Mesothelial cell of epicardium (in vitro differentiated cells): ENCODE results near the gene ZNF614. TPM values are rescaled to one million over a fixed set of nuclear protein-coding genes. Genes with fewer than 3 reads are reported as not detected.
"Not testable (repeated sequence)": the region's sequence is repeated elsewhere in the genome, so short reads cannot be mapped to it uniquely, and the experiment has no call there.

Experiments used
- DNase-seq, 2 experiments: peaks; one replicate each; pipeline ENCODE4 v3.0.0; 2021; ENCODE audit warnings: low spot score in 2 of 2; ENCODE audit not compliant: unreplicated experiment in 2 of 2
- H3K27ac Mint-ChIP-seq: 2 replicates; pipeline ENCODE4 v1.8.0; 2021; ENCODE audit warnings: mixed read lengths
- H3K27me3 Mint-ChIP-seq: 2 replicates; pipeline ENCODE4 v1.8.0; 2021; ENCODE audit warnings: low read depth, mixed read lengths
- H3K36me3 Mint-ChIP-seq: 2 replicates; pipeline ENCODE4 v1.8.0; 2021; ENCODE audit warnings: mixed read lengths
- H3K4me1 Mint-ChIP-seq: 2 replicates; pipeline ENCODE4 v1.8.0; 2021; ENCODE audit warnings: mixed read lengths
- H3K4me3 Mint-ChIP-seq: 2 replicates; pipeline ENCODE4 v1.8.0; 2021; ENCODE audit warnings: mild to moderate bottlenecking, moderate library complexity, mixed read lengths
- H3K9me3 Mint-ChIP-seq: 2 replicates; pipeline ENCODE4 v1.8.0; 2021; ENCODE audit warnings: mixed read lengths
- CTCF ChIP-seq: fragments of 200-600 bp; sonication (generic); IDR thresholded peaks from one replicate; pipeline ENCODE4 v1.5.0; 2021; ENCODE audit warnings: antibody characterized with exemption; ENCODE audit not compliant: unreplicated experiment
- total RNA-seq: library from RNA; stranded (reverse); gene quantifications from 3 replicates; pipeline ENCODE4 v1.2.1, GENCODE V29; 2021

The ZNF614 gene
- total RNA-seq, 1 donor from 2014 or later, result 13.9 TPM

- Mint-ChIP-seq H3K4me3 (no peak overlapping the region), H3K27ac (no peak overlapping the region), H3K9me3 (peaks cover 68% of the 10 kb centered on the region), H3K27me3 (no peaks in the 10 kb centered on the region), H3K36me3 (peaks cover 76% of the 10 kb centered on the region), H3K4me1 (no peaks in the 10 kb centered on the region)
- TF ChIP-seq CTCF, result no peak
- no peak for DNase-seq
These were observed 48.0 kb downstream of the ZNF614 start for GRCh38 chr19:51980116-51980736.

- peaks cover 86% of the 10 kb centered on the region for H3K36me3 Mint-ChIP-seq
- no peak for TF ChIP-seq CTCF
- no peaks in the 10 kb centered on the region for H3K4me1 Mint-ChIP-seq
- no peak for DNase-seq
- no peak overlapping the region for H3K27ac Mint-ChIP-seq
- H3K27me3 Mint-ChIP-seq, result no peaks in the 10 kb centered on the region
- no peak overlapping the region for H3K4me3 Mint-ChIP-seq
- peaks cover 76% of the 10 kb centered on the region for H3K9me3 Mint-ChIP-seq
These were observed 49.3 kb downstream of the ZNF614 start for GRCh38 chr19:51978882-51979281.

GRCh38 chr19:51977346-51977745, 50.8 kb downstream of the ZNF614 start:
- H3K4me1 Mint-ChIP-seq, result no peaks in the 10 kb centered on the region
- peaks cover 72% of the 10 kb centered on the region for H3K9me3 Mint-ChIP-seq
- H3K4me3 Mint-ChIP-seq, result no peak overlapping the region
- TF ChIP-seq CTCF, result no peak
- H3K27ac Mint-ChIP-seq, result no peak overlapping the region
- DNase-seq, result no peak
- H3K27me3 Mint-ChIP-seq, result no peaks in the 10 kb centered on the region
- H3K36me3 Mint-ChIP-seq, result peaks cover 86% of the 10 kb centered on the region

- peaks cover 74% of the 10 kb centered on the region for H3K9me3 Mint-ChIP-seq
- no peaks in the 10 kb centered on the region for H3K4me1 Mint-ChIP-seq
- peaks cover 88% of the 10 kb centered on the region for H3K36me3 Mint-ChIP-seq
- no peak overlapping the region for H3K27ac Mint-ChIP-seq
- DNase-seq, result no peak
- no peaks in the 10 kb centered on the region for H3K27me3 Mint-ChIP-seq
- H3K4me3 Mint-ChIP-seq, result no peak overlapping the region
- no peak for TF ChIP-seq CTCF
These were observed 51.3 kb downstream of the ZNF614 start for GRCh38 chr19:51976852-51977251.

- Mint-ChIP-seq H3K9me3 (peaks cover 78% of the 10 kb centered on the region), H3K36me3 (peaks cover 88% of the 10 kb centered on the region)
- H3K4me3 Mint-ChIP-seq, H3K4me1 Mint-ChIP-seq, H3K27ac Mint-ChIP-seq, DNase-seq, H3K27me3 Mint-ChIP-seq: not testable (repeated sequence)
These were observed 52.4 kb downstream of the ZNF614 start for GRCh38 chr19:51975787-51976186.

- peaks cover 80% of the 10 kb centered on the region for H3K36me3 Mint-ChIP-seq
- no peaks in the 10 kb centered on the region for H3K4me1 Mint-ChIP-seq
- DNase-seq, result no peak
- H3K4me3 Mint-ChIP-seq, result no peak overlapping the region
- H3K9me3 Mint-ChIP-seq, result peaks cover 70% of the 10 kb centered on the region
- TF ChIP-seq CTCF, result no peak
- H3K27ac Mint-ChIP-seq, result no peak overlapping the region
- no peaks in the 10 kb centered on the region for H3K27me3 Mint-ChIP-seq
These were observed 56.6 kb downstream of the ZNF614 start for GRCh38 chr19:51971624-51972023.
